NCI-H2196 (cell line): Measurements from ENCODE around the gene LTBP1.
"Not testable (repeated sequence)": the region's sequence is repeated elsewhere in the genome, so short reads cannot be mapped to it uniquely, and the experiment has no call there.

Experiments used
- DNase-seq: peaks from one replicate; lab custom pipeline; 2025; ENCODE audit not compliant: unreplicated experiment; lab: John Stamatoyannopoulos, UW

The LTBP1 gene

GRCh38 chr2:33334083-33334482, 387.3 kb downstream of the LTBP1 start:
- DNase-seq: no peak

GRCh38 chr2:33335516-33335915, 388.8 kb downstream of the LTBP1 start:
- no peak for DNase-seq

GRCh38 chr2:33336036-33336625, 389.4 kb downstream of the LTBP1 start:
- DNase-seq: no peak

- no peak for DNase-seq
Observed at GRCh38 chr2:33337385-33337960, 390.7 kb downstream of the LTBP1 start.

- DNase-seq: no peak
Observed at GRCh38 chr2:33337981-33338380, 391.2 kb downstream of the LTBP1 start.

GRCh38 chr2:33339269-33339668, 392.5 kb downstream of the LTBP1 start:
- no peak for DNase-seq

- DNase-seq: no peak
Observed at GRCh38 chr2:33340280-33340679, 393.5 kb downstream of the LTBP1 start.

GRCh38 chr2:33342171-33342570, 395.4 kb downstream of the LTBP1 start:
- no peak for DNase-seq

GRCh38 chr2:33342705-33343104, 396.0 kb downstream of the LTBP1 start:
- DNase-seq: no peak

- no peak for DNase-seq
Observed at GRCh38 chr2:33343387-33343895, 396.7 kb downstream of the LTBP1 start.

- DNase-seq: no peak
Observed at GRCh38 chr2:33344230-33344629, 397.5 kb downstream of the LTBP1 start.

- DNase-seq: no peak
Observed at GRCh38 chr2:33347856-33348255, 401.1 kb downstream of the LTBP1 start.

- DNase-seq: no peak
Observed at GRCh38 chr2:33350632-33351031, 403.9 kb downstream of the LTBP1 start.

- DNase-seq: no peak
Observed at GRCh38 chr2:33351781-33352180, 405.0 kb downstream of the LTBP1 start.

- DNase-seq: no peak
Observed at GRCh38 chr2:33354981-33355380, 408.2 kb downstream of the LTBP1 start.

- no peak for DNase-seq
Observed at GRCh38 chr2:33358878-33359277, 412.1 kb downstream of the LTBP1 start.

- DNase-seq: no peak
Observed at GRCh38 chr2:33363325-33364298, 416.9 kb downstream of the LTBP1 start.

- no peak for DNase-seq
Observed at GRCh38 chr2:33365264-33365970, 418.7 kb downstream of the LTBP1 start.

- no peak for DNase-seq
Observed at GRCh38 chr2:33366473-33366872, 419.7 kb downstream of the LTBP1 start.

GRCh38 chr2:33368524-33368923, 421.8 kb downstream of the LTBP1 start:
- DNase-seq: not testable (repeated sequence)

GRCh38 chr2:33369191-33369590, 422.4 kb downstream of the LTBP1 start:
- no peak for DNase-seq
